GF-D8 (cell line): ENCODE data around the gene NBEA.

ENCODE experiments used
- DNase-seq: peaks from one replicate; lab custom pipeline; 2025; lab: John Stamatoyannopoulos, UW

NBEA gene

GRCh38 chr13:35514061-35514477 lies 572.0 kb downstream of the NBEA start:
- no peak for DNase-seq

- no peak for DNase-seq
These were observed 572.9 kb downstream of the NBEA start for GRCh38 chr13:35514801-35515502.

GRCh38 chr13:35518337-35518946 lies 576.4 kb downstream of the NBEA start:
- DNase-seq, result no peak

- no peak for DNase-seq
These were observed 582.1 kb downstream of the NBEA start for GRCh38 chr13:35524171-35524570.

GRCh38 chr13:35526577-35526976 lies 584.5 kb downstream of the NBEA start:
- DNase-seq, result no peak

GRCh38 chr13:35527451-35527850 lies 585.4 kb downstream of the NBEA start:
- DNase-seq, result no peak

- DNase-seq, result no peak
These were observed 588.1 kb downstream of the NBEA start for GRCh38 chr13:35530147-35530546.

GRCh38 chr13:35530581-35530980 lies 588.5 kb downstream of the NBEA start:
- no peak for DNase-seq

GRCh38 chr13:35531526-35531925 lies 589.5 kb downstream of the NBEA start:
- DNase-seq, result no peak

GRCh38 chr13:35534343-35534742 lies 592.3 kb downstream of the NBEA start:
- no peak for DNase-seq

- no peak for DNase-seq
These were observed 606.7 kb downstream of the NBEA start for GRCh38 chr13:35548790-35549189.

GRCh38 chr13:35549481-35549880 lies 607.4 kb downstream of the NBEA start:
- DNase-seq, result no peak

- no peak for DNase-seq
These were observed 610.2 kb downstream of the NBEA start for GRCh38 chr13:35552172-35552844.

- DNase-seq, result no peak
These were observed 613.0 kb downstream of the NBEA start for GRCh38 chr13:35554972-35555623.

GRCh38 chr13:35557475-35557874 lies 615.4 kb downstream of the NBEA start:
- no peak for DNase-seq

GRCh38 chr13:35561540-35561939 lies 619.5 kb downstream of the NBEA start:
- no peak for DNase-seq

GRCh38 chr13:35565273-35565672 lies 623.2 kb downstream of the NBEA start:
- DNase-seq, result no peak

- DNase-seq, result peak; percentile 73
These were observed 624.3 kb downstream of the NBEA start for GRCh38 chr13:35566340-35566739.

GRCh38 chr13:35567406-35567980 lies 625.4 kb downstream of the NBEA start:
- no peak for DNase-seq

- no peak for DNase-seq
These were observed 631.6 kb downstream of the NBEA start for GRCh38 chr13:35573639-35574038.

GRCh38 chr13:35592457-35592856 lies 650.4 kb downstream of the NBEA start:
- DNase-seq, result no peak

- no peak for DNase-seq
These were observed 651.6 kb downstream of the NBEA start for GRCh38 chr13:35593651-35594050.
